ENCODE data around the gene TMEM42. TPM values are rescaled to one million over a fixed set of nuclear protein-coding genes. Genes with fewer than 3 reads are reported as not detected.
A peak's percentile ranks its signal among the peaks of the same experiment; 100 is the strongest.

TMEM42 gene
- total RNA-seq, 2 experiments from 2014 or later: 8.0 to 8.6 TPM

DNA sequence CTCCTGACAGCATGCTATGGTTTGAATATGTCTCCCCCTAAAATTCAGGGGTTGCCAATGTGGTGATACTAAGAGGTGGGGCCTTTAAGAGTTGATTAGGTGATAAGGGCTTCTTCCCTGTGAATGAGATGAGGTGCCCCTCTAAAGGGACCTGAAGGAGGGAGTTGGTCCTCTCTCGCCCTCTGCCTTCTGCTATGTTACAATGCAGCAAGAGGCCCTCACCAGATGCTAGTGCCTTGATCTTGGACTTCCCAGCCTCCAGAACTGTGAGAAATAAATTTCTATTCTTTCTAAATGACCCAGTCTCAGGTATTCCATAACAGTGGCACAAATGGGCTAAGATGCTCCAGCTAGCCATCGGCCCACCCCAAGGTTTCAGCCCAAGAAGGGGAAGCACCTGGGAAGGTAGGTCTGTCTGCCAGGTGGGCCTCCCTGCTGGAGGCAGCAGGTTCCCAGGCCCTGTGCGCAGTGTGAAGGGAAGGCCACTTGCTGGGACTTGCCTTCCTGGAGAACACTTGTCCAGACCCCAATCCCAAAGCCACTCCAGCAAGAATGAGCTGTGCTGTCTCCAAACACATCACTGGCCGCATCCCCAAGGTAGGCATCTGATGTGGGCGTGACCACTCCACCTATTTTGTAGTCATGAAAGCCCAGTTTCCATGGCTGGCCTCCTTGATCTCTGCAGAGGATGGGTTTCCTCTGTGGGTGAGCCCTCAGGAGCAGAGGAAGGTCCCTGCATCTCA, 21.7 kb downstream of the TMEM42 start:
- peaks cover 6% of the 10 kb centered on the region for H3K27me3 Mint-ChIP-seq
- DNase-seq (no peak), ATAC-seq (no peak)
- H3K36me3 Mint-ChIP-seq: no peaks in the 10 kb centered on the region
- no peaks in the 10 kb centered on the region for H3K4me1 Mint-ChIP-seq
- H3K27ac Mint-ChIP-seq: no peak overlapping the region
- H3K9me3 Mint-ChIP-seq (ENCODE audit: low read depth): no peaks in the 10 kb centered on the region
- no peak overlapping the region for H3K4me3 Mint-ChIP-seq
- CTCF ChIA-PET: no interaction called here

DNA sequence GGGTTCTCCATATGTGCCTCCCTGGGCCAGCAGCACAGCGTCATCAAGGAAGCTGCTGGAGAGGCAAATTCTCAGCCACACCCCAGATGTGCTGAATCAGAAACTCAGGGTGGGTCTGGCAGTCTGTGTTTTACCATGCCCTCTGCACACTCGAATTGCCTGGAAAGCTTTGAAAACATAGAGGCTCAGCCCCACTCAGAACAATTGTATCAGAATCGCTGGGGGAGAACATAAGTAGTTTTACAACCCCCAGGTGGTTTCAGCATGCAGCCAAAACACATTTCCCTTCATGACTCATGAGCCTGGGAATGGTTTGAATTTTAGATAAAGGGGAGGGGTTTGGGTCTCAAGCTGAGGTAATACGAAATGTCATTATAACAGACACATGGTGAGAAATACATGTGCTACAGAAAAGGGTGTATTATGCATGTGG, 22.3 kb downstream of the TMEM42 start:
- no peak for DNase-seq

DNA sequence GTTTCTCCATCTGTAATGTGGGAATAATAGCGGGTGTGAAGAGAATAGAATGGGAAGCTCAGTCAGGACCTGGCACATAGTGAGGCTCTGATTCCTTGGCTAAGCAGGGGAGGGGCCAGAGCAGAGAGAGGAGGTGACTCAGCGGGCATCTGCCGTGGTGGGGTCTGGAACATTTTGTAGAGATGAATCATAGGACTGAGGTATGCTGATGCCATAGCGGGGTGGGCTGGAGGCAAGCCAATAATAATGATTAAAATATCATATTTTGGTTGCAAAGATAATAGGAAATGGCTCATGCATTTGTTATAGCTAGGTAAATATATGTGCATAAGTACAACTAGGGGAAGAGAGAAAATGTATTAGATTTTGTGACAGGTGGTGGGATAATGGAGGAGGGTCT, 23.9 kb downstream of the TMEM42 start:
- no peaks in the 10 kb centered on the region for H3K36me3 Mint-ChIP-seq
- H3K4me3 Mint-ChIP-seq: no peak overlapping the region
- no peaks in the 10 kb centered on the region for H3K4me1 Mint-ChIP-seq
- no peak overlapping the region for H3K27ac Mint-ChIP-seq
- DNase-seq (no peak), ATAC-seq (no peak)
- peaks cover 6% of the 10 kb centered on the region for H3K27me3 Mint-ChIP-seq
- CTCF ChIA-PET: no interaction called here
- no peaks in the 10 kb centered on the region for H3K9me3 Mint-ChIP-seq (ENCODE audit: low read depth)

More for the DNA sequence above, 22.3 kb downstream of the TMEM42 start:
- Mint-ChIP-seq H3K4me1 (no peaks in the 10 kb centered on the region), H3K4me3 (no peak overlapping the region), H3K9me3 (ENCODE audit: low read depth) (no peaks in the 10 kb centered on the region), H3K36me3 (no peaks in the 10 kb centered on the region), H3K27me3 (peaks cover 6% of the 10 kb centered on the region), H3K27ac (no peak overlapping the region)
- CTCF ChIA-PET: no interaction called here
- no peak for ATAC-seq

DNA sequence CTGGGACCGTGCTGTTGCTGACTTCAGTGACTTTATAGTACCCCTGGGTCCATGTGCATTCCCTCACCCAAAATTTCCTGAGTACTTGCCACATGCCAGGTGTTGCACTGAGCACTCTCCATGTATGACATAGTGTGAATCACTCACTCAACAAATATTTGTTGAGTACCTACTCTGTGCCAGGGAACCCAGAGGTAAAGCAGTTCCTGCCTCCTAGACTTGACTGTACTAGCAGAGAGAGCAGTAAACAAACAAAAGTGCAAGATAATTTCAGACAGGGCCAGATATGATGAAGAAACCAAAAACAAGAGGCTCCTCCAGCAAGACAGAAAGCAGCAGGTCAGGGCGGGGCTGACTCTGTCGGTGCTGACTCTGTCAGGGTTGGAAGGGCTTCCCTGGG, 24.8 kb downstream of the TMEM42 start:
- Mint-ChIP-seq H3K9me3 (ENCODE audit: low read depth) (no peaks in the 10 kb centered on the region), H3K27me3 (peaks cover 4% of the 10 kb centered on the region), H3K4me1 (no peaks in the 10 kb centered on the region), H3K27ac (no peak overlapping the region), H3K4me3 (no peak overlapping the region), H3K36me3 (no peaks in the 10 kb centered on the region)
- CTCF ChIA-PET: no interaction called here
- DNase-seq: no peak
- no peak for ATAC-seq

DNA sequence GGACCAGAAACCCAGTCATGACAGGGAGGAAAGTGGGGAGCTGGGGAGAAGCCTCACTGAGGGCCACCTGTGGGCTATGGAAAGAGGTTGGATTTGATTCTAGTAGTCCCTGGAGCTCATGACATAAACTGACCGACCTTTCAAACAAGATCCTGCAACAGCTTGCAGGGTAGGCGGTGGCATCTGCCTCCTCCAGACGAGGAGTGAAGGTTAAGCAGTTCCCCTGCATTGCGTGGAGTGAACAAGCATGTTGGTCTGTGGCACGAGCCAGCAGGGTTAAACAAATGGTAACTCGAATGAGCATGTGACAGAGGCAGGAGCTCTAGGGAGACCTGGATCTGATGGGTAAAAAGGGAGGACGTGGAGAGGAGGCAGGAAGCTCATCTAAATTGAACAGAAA, 25.4 kb downstream of the TMEM42 start:
- H3K27ac Mint-ChIP-seq: no peak overlapping the region
- no peaks in the 10 kb centered on the region for H3K4me1 Mint-ChIP-seq
- H3K9me3 Mint-ChIP-seq (ENCODE audit: low read depth): no peaks in the 10 kb centered on the region
- DNase-seq (no peak), ATAC-seq (no peak)
- no peaks in the 10 kb centered on the region for H3K36me3 Mint-ChIP-seq
- peaks cover 4% of the 10 kb centered on the region for H3K27me3 Mint-ChIP-seq
- H3K4me3 Mint-ChIP-seq: no peak overlapping the region
- CTCF ChIA-PET: no interaction called here

DNA sequence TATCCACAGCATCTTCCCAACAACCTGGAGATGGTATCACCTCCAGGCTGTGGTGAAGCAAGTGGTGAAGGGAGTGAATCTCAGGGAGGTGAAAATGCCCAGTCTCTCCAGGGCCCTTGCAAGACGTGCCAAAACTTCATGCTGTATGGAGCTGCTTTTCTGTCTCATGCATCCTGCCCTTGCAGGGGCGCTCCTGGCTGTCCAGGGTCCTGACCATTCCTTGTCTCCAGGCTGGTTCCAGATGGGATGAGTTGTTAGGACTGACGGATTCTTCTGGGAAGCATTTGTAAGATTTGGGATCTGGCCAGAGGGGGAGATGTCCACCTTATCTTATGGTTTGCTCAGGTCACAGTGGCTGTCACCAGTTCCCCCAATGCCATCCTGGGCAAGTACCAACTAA, 28.5 kb downstream of the TMEM42 start:
- H3K9me3 Mint-ChIP-seq (ENCODE audit: low read depth): no peaks in the 10 kb centered on the region
- no peak overlapping the region for H3K27ac Mint-ChIP-seq
- H3K4me1 Mint-ChIP-seq: no peaks in the 10 kb centered on the region
- no peaks in the 10 kb centered on the region for H3K27me3 Mint-ChIP-seq
- CTCF ChIA-PET: no interaction called here
- no peaks in the 10 kb centered on the region for H3K36me3 Mint-ChIP-seq
- no peak overlapping the region for H3K4me3 Mint-ChIP-seq
- ATAC-seq (no peak), DNase-seq (no peak)

DNA sequence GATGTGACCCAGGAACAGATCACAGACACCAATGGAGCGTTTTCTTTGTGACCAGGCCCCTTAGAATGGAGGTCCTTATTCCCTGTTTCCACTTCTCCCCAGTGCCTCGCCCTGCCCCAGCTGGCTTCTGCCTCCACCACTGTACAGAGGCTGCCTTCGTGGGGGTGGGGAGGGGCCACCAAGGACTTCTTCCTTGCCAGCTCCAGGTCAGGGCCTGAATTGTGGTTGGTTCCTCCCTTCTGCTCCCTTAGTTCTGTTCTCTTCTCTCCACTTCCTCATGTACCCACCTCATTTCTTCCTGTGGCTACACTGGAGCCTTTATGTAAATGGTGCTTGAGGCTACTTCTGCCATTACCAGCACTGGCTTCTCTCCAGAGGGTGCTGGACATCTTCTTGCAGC, 29.1 kb downstream of the TMEM42 start:
- no peak overlapping the region for H3K27ac Mint-ChIP-seq
- H3K27me3 Mint-ChIP-seq: no peaks in the 10 kb centered on the region
- no peaks in the 10 kb centered on the region for H3K4me1 Mint-ChIP-seq
- DNase-seq (no peak), ATAC-seq (no peak)
- no peaks in the 10 kb centered on the region for H3K9me3 Mint-ChIP-seq (ENCODE audit: low read depth)
- CTCF ChIA-PET: interaction anchor here (0.6 kb wide), 1 partner anchor 277 kb away, joined by 3 read pairs; no protein-coding TSS in a partner anchor
- H3K4me3 Mint-ChIP-seq: no peak overlapping the region
- no peaks in the 10 kb centered on the region for H3K36me3 Mint-ChIP-seq

DNA sequence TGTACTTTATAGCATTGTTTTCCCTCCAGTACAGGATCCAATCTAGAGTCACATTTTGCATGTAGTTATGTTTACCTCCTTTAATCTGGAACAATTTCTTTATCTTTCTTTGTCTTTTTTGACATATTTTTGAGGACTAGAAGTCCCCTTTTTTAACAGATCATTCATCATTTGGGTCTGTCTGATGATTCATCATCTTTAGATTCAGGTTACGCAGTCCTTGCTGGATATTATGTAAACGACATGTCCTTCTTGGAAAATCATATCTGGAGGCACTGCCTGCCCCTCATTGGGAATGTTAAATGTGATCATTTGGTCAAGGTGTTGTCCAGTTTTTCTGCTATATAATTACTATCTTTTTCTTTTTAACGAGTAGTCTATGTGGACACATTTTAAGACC, 31.0 kb downstream of the TMEM42 start:
- ATAC-seq (no peak), DNase-seq (no peak)
- Mint-ChIP-seq H3K36me3 (no peaks in the 10 kb centered on the region), H3K4me1 (no peaks in the 10 kb centered on the region), H3K27ac (no peak overlapping the region), H3K4me3 (no peak overlapping the region), H3K9me3 (ENCODE audit: low read depth) (no peaks in the 10 kb centered on the region), H3K27me3 (no peaks in the 10 kb centered on the region)
- CTCF ChIA-PET: no interaction called here

DNA sequence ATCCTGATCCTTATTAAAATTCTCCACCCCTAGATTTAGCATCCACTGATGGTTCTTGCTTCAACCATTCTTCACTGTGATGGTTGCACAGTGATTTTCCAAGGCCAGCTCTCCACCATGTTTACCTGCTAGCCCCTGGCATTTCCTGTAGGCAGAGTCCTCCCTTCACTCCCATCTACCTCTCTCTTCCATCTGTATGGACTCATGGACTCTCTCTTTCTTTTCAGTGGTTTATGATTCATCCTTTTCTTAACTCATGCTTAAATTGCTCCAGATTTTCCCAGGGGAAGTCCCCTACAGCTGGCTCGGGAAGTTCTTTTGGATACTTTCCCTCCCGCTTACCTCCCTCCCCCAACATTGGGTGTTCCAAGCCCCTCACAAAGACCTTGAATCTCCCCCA, 31.4 kb downstream of the TMEM42 start:
- Mint-ChIP-seq H3K4me3 (no peak overlapping the region), H3K27ac (no peak overlapping the region), H3K27me3 (no peaks in the 10 kb centered on the region), H3K36me3 (no peaks in the 10 kb centered on the region), H3K9me3 (ENCODE audit: low read depth) (no peaks in the 10 kb centered on the region), H3K4me1 (no peaks in the 10 kb centered on the region)
- CTCF ChIA-PET: no interaction called here
- DNase-seq: no peak
- ATAC-seq: no peak

DNA sequence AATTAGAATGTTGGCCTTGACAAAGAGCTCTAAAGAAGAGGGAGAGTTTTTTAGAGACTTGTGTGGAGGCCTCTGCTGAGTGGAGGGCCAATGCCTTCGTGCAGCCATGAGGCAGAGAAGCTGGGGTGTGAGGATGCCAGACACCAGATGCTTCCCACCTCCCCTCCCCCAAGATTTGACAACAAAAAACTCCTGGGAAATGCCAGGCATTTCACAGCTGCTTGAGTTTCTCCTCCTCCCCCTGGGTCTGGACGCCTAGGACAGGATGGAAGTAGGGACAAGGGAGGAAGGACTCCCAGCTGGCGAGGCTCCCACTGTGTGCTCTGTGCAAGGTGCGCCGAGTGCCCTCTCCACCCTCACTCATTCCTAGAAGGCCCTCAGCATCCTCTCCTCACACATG, 32.8 kb downstream of the TMEM42 start:
- CTCF ChIA-PET: no interaction called here
- no peaks in the 10 kb centered on the region for H3K9me3 Mint-ChIP-seq (ENCODE audit: low read depth)
- ATAC-seq (no peak), DNase-seq (no peak)
- peaks cover 1% of the 10 kb centered on the region for H3K4me1 Mint-ChIP-seq
- H3K27me3 Mint-ChIP-seq: no peaks in the 10 kb centered on the region
- H3K4me3 Mint-ChIP-seq: no peak overlapping the region
- H3K36me3 Mint-ChIP-seq: no peaks in the 10 kb centered on the region
- H3K27ac Mint-ChIP-seq: no peak overlapping the region

DNA sequence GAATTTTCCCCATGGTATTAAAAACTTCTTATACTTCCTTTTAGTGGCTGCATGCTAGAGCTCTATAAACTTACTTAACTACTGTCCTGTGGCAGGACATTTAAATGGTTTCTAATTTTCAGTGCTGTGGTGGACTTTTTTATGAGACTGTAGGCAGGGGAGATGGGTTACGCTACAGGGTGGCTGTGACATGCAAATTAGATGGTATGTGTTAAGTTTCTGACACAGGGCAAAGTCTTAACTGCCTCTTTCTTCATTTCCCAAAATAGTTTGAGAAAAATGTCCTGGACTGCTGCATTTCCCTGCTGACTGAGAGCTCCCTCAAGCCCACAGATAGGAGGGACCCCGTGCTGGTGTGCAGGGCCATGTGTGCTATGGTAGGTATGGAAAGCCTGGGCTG, 34.7 kb downstream of the TMEM42 start:
- Mint-ChIP-seq H3K27me3 (no peaks in the 10 kb centered on the region), H3K4me3 (no peak overlapping the region), H3K9me3 (ENCODE audit: low read depth) (no peaks in the 10 kb centered on the region), H3K27ac (no peak overlapping the region), H3K4me1 (peaks cover 12% of the 10 kb centered on the region), H3K36me3 (no peaks in the 10 kb centered on the region)
- no peak for DNase-seq
- CTCF ChIA-PET: interaction anchor here (0.7 kb wide), 2 partner anchors 17 to 28 kb away, joined by 3 read pairs; no protein-coding TSS in a partner anchor
- no peak for ATAC-seq

DNA sequence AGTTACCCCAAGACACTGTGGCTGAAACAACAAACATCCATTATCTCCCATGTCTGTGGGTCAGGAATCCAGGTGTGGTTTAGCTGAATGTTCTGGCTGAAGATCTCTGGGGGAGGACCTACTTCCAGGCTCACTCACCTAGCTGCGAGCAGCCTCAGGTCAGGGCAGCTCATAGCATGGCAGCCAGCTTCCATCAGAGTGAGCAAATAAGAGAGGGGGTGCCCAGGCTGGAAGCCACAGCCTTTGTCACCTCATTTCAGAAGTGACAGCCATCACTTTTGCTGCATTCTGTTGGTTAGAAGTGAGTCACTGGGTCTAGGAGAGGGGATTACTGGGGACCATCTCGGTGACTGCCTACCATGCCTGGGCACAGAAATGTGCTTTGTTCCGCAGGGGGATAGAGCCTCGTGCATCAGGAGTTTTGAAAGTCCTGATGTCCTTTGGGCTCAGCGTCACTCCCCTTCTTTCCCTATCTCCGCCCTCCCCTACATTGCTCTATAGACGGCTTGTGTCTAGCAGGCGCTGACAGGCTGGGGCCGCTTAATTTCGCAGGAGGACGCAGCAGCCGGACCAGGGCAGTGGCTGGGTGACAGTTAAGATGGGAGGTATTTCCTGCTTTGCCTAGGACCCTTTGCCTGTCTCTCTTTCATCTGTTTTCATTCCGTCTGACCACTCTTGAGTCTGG, 38.1 kb downstream of the TMEM42 start:
- Mint-ChIP-seq H3K4me1 (peaks cover 12% of the 10 kb centered on the region), H3K9me3 (ENCODE audit: low read depth) (no peaks in the 10 kb centered on the region), H3K27me3 (peaks cover 2% of the 10 kb centered on the region), H3K4me3 (no peak overlapping the region), H3K36me3 (no peaks in the 10 kb centered on the region), H3K27ac (no peak overlapping the region)
- DNase-seq (no peak), ATAC-seq (peak; percentile 60)
- CTCF ChIA-PET: no interaction called here

DNA sequence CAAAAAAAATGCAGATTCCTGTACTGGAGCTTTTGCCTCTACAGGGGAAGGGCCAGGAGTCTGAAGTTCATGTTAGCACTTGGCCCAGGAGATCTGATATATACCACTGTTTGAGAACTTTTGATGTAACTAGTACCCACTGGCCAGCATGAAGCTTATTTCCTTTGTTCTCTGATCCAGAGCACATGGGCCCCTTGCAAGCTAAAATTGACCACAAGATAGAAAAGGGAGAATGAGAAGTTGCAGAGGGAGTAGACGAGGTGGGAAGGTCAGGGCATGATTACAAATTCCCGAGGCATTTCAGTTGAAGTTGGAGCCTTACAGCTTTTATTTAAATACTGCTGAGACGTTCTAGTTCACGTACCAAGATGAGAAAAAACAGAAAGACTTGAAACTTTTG, 40.9 kb downstream of the TMEM42 start:
- CTCF ChIA-PET: no interaction called here
- Mint-ChIP-seq H3K27ac (no peak overlapping the region), H3K4me1 (peaks cover 12% of the 10 kb centered on the region)

DNA sequence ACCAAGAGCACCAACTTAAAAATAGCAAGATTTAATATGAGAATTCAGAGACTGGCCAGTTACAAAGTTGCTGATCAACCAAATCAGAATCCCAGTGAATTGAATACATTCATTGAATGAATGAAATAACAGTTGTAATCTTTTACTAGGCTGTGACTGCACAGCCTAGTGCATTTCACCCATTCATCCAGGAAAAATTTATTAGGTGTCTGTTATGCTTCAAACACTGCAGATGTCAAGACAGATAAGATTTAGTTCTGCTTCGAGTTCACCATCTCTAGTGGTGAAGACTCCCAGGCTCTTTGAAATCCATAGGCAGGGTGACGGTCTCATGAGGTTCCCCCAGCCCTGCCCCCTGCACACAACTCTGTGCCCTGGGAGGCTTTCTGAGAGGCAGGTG, 41.6 kb downstream of the TMEM42 start:
- H3K9me3 Mint-ChIP-seq (ENCODE audit: low read depth): no peaks in the 10 kb centered on the region
- peaks cover 12% of the 10 kb centered on the region for H3K4me1 Mint-ChIP-seq
- H3K27me3 Mint-ChIP-seq: peaks cover 10% of the 10 kb centered on the region
- no peaks in the 10 kb centered on the region for H3K36me3 Mint-ChIP-seq
- no peak overlapping the region for H3K27ac Mint-ChIP-seq
- CTCF ChIA-PET: no interaction called here
- ATAC-seq (no peak), DNase-seq (no peak)
- no peak overlapping the region for H3K4me3 Mint-ChIP-seq

More for the DNA sequence above, 40.9 kb downstream of the TMEM42 start:
- Mint-ChIP-seq H3K9me3 (ENCODE audit: low read depth) (no peaks in the 10 kb centered on the region), H3K27me3 (peaks cover 5% of the 10 kb centered on the region), H3K36me3 (no peaks in the 10 kb centered on the region), H3K4me3 (no peak overlapping the region)
- no peak for ATAC-seq
- no peak for DNase-seq

All from activated CD8-positive, alpha-beta memory T cell treated with anti-CD3 and anti-CD28 coated beads, Interleukin-2, amount 10 ng/mL, durations not matched to agents 7 days and 5 days (primary cell).